HUES64 (cell line): ENCODE data around the gene RAB31.

Experiments used
- H3K27ac ChIP-seq: 2 replicates; pipeline ENCODE4 v1.7.0; 2013; ENCODE audit warnings: low read depth, low read length, inconsistent platforms
- H3K27me3 ChIP-seq: 2 replicates; pipeline ENCODE4 v1.6.1; 2013; ENCODE audit warnings: mild to moderate bottlenecking, low read length; ENCODE audit not compliant: insufficient read depth
- H3K36me3 ChIP-seq: 2 replicates; pipeline ENCODE4 v1.6.1; 2013; ENCODE audit warnings: mild to moderate bottlenecking, low read length; ENCODE audit not compliant: insufficient read depth
- H3K4me1 ChIP-seq: 2 replicates; pipeline ENCODE4 v1.6.1; 2013; ENCODE audit warnings: mild to moderate bottlenecking, low read length, moderate library complexity; ENCODE audit not compliant: insufficient read depth
- H3K4me3 ChIP-seq: 2 replicates; pipeline ENCODE4 v1.5.1; 2013; ENCODE audit warnings: mild to moderate bottlenecking, low read length, moderate library complexity
- H3K9ac ChIP-seq: 2 replicates; pipeline ENCODE4 v1.6.1; 2013; ENCODE audit warnings: mild to moderate bottlenecking, low read depth, low read length
- H3K9me3 ChIP-seq: 2 replicates; pipeline ENCODE4 v1.6.1; 2013; ENCODE audit warnings: low read depth, low read length; ENCODE audit not compliant: insufficient read depth
- WGBS: fragments of 150-250, 120-280 bp; methylation state at CpG from one replicate; pipeline ENCODE4 v1.1.7; 2013; ENCODE audit warnings: missing lambda C conversion rate; 5-methylcytosine and 5-hydroxymethylcytosine counted together

RAB31 gene

DNA sequence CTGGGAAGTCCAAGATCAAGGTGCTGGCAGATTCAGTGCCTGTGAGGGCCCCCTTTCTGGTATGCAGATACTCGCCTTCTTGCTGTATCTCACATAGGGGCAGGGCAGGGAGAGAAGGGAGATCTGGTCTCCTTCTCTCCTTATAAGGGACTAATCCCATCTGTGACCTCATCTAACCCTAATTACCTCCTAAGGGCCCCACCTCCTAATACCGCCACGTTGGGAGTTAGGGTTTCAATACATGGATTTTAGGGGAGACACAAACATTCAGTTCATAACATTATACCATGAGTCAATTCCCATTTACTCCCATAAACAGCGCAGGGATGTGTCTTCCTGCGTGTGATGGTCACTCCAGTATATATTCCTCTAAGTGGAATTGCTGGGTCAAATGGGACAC, 103.9 kb downstream of the RAB31 start:
- Histone ChIP-seq H3K9ac (no peak overlapping the region), H3K36me3 (no peaks in the 10 kb centered on the region)
- WGBS = 43% methylated on average over 5 of the region's 5 CpGs

DNA sequence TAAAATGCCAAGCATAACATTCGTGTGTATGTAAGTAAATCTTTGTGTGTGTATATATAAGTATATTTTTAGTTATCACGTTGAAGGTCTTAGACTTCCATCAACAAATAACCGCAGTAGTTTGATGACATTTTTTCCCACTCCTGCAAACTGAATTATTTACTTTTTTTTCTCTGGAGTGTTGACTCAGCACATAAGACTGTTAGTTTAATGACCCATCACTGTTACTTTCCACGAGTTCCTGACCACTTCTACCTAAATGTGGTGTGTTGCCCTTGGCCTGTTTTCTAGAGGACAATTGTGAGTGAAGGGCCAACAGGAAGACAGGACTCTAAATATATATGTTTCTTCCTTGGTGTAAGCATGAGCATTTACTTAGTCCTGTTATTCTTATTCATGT, 106.3 kb downstream of the RAB31 start:
- Histone ChIP-seq H3K36me3 (0 out of 2 replicates have a peak, but pooled peaks cover 3% of the 10 kb centered on the region), H3K9ac (no peak overlapping the region), H3K4me3 (no peak overlapping the region), H3K4me1 (peaks cover 9% of the 10 kb centered on the region), H3K27me3 (no peaks in the 10 kb centered on the region), H3K9me3 (peaks cover 3% of the 10 kb centered on the region; the same call in 1 of the 2 replicates), H3K27ac (no peak overlapping the region)
- 94% methylated on average over 2 of the region's 4 CpGs for WGBS

More for the DNA sequence above, 103.9 kb downstream of the RAB31 start:
- no peak overlapping the region for H3K4me3 ChIP-seq
- H3K4me1 ChIP-seq = peaks cover 23% of the 10 kb centered on the region
- no peaks in the 10 kb centered on the region for H3K9me3 ChIP-seq
- no peaks in the 10 kb centered on the region for H3K27me3 ChIP-seq
- H3K27ac ChIP-seq = no peak overlapping the region; the same call in 1 of the 2 replicates

DNA sequence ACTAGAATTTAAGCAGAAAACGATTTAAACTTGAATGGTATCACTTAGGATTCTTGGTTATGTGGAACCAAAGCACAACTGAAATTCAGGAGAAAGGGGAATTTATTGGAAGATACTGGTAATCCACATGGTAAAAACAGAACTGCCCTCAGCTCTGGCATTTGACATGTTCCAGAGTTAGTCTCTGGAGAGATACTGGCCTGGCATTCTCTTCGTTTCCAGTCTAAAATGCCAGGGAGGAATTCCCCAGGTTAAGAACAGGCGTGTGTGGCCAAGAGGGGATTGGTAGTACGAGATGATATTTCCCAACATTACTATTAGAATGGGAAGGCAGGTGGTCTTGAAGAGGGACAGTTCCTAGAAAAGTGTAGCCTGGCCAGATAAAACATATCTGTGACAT, 109.2 kb downstream of the RAB31 start:
- no peaks in the 10 kb centered on the region for H3K27me3 ChIP-seq
- H3K27ac ChIP-seq = no peak overlapping the region
- H3K36me3 ChIP-seq = 0 out of 2 replicates have a peak, but pooled peaks cover 3% of the 10 kb centered on the region
- H3K9ac ChIP-seq = no peak overlapping the region
- H3K4me1 ChIP-seq = no peaks in the 10 kb centered on the region
- H3K9me3 ChIP-seq = peaks cover 3% of the 10 kb centered on the region; the same call in 1 of the 2 replicates
- no peak overlapping the region for H3K4me3 ChIP-seq
- 91% methylated on average over 4 of the region's 4 CpGs for WGBS

DNA sequence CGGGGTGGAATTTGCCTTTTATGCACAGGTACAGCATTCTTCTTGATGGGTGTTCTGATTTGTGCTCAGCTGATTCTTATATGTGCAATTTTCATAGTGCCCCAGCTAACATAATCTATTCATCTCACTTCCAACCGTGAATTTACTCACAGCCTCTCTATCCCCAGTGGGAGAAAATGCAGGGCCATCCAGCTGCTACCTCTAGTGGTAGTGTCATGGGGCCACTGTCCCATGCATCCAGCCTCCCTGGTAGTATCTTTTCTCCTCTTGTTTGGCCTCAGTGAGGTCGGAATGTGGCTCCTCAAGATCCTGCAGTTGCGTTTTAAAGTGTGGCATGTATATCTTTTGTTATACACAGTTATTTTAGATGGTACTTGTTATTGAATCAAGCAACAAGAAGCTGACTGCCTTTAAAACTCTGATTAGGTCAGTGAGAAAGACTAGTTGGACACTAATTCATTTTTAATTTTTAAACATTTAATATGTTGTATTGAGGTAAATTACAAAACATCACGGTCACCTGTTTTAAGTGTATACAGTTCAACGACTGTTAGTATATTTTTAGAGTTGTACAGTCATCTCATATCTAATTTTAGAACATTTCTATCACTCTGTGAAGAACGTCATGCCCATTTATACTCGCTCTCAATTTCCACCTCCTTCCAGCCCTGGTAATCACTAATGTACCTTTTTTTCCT, 109.8 kb downstream of the RAB31 start:
- Histone ChIP-seq H3K4me3 (no peak overlapping the region), H3K9me3 (peaks cover 3% of the 10 kb centered on the region; the same call in 1 of the 2 replicates), H3K36me3 (0 out of 2 replicates have a peak, but pooled peaks cover 3% of the 10 kb centered on the region), H3K4me1 (no peaks in the 10 kb centered on the region), H3K27ac (no peak overlapping the region), H3K9ac (no peak overlapping the region), H3K27me3 (no peaks in the 10 kb centered on the region)
- WGBS = 93% methylated on average over 8 of the region's 8 CpGs

DNA sequence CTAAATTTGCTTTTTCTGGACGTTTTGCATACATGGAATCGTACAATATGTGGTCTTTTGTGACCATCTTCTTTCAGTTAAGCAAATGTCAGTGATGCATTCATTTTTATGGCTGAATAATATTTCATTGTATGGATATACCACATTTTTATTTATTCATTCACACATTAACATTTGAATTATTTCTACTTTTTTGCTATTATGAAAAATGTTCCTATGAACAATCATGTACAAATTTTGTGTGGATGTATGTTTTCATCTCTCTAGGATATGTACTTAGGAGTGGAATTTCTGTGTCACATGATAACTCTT, 110.3 kb downstream of the RAB31 start:
- no peak overlapping the region for H3K4me3 ChIP-seq
- 0 out of 2 replicates have a peak, but pooled peaks cover 3% of the 10 kb centered on the region for H3K36me3 ChIP-seq
- no peaks in the 10 kb centered on the region for H3K27me3 ChIP-seq
- peaks cover 3% of the 10 kb centered on the region; the same call in 1 of the 2 replicates for H3K9me3 ChIP-seq
- no peaks in the 10 kb centered on the region for H3K4me1 ChIP-seq
- no peak overlapping the region for H3K9ac ChIP-seq
- 96% methylated on average over 2 of the region's 2 CpGs for WGBS
- H3K27ac ChIP-seq = no peak overlapping the region

DNA sequence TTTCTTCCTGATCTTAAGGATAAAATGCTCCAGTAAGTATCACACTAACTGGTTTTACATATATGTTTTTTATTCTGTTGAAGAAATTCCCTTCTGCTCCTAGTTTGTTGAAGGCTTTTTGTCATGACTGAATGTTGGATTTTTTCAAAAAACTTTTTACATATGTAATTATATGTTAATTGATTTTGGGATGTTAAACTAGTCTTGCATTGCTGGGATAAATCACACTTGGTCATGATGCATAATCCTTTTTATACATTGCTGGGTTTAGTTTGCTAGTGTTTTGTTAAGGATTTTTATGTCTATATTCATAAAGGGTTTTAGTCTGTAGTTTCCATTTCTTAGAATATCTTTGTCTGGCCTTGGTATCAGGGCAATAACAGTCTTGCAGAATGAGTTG, 112.0 kb downstream of the RAB31 start:
- no peak overlapping the region for H3K4me3 ChIP-seq

DNA sequence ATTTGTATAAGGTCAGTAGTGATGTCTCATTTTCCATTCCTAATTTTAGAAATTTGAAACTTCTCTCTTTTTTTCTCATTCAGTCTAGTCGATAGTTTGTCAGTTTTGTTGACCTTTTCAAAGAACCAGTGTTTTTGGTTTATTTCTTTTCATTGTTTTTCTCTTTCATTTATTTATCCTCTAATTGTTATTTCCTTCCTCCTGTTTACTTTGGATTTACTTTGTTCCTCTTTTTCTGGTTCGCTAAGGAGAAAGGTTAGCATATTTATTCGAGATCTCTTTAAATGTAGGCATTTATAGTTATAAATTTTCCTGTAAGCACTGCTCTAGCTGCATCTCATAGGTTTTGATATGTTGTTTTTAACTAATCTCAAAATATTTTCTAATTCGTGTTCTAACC, 112.6 kb downstream of the RAB31 start:
- no CpG with 5 or more reads among the region's 4 CpGs for WGBS
- Histone ChIP-seq H3K27me3 (no peaks in the 10 kb centered on the region), H3K9me3 (peaks cover 3% of the 10 kb centered on the region; the same call in 1 of the 2 replicates), H3K27ac (no peak overlapping the region), H3K4me1 (no peaks in the 10 kb centered on the region), H3K36me3 (0 out of 2 replicates have a peak, but pooled peaks cover 3% of the 10 kb centered on the region), H3K9ac (no peak overlapping the region), H3K4me3 (no peak overlapping the region)

More for the DNA sequence above, 112.0 kb downstream of the RAB31 start:
- H3K36me3 ChIP-seq = 0 out of 2 replicates have a peak, but pooled peaks cover 3% of the 10 kb centered on the region
- H3K27me3 ChIP-seq = no peaks in the 10 kb centered on the region
- H3K27ac ChIP-seq = no peak overlapping the region
- H3K9me3 ChIP-seq = peaks cover 3% of the 10 kb centered on the region; the same call in 1 of the 2 replicates
- H3K4me1 ChIP-seq = no peaks in the 10 kb centered on the region
- H3K9ac ChIP-seq = no peak overlapping the region

DNA sequence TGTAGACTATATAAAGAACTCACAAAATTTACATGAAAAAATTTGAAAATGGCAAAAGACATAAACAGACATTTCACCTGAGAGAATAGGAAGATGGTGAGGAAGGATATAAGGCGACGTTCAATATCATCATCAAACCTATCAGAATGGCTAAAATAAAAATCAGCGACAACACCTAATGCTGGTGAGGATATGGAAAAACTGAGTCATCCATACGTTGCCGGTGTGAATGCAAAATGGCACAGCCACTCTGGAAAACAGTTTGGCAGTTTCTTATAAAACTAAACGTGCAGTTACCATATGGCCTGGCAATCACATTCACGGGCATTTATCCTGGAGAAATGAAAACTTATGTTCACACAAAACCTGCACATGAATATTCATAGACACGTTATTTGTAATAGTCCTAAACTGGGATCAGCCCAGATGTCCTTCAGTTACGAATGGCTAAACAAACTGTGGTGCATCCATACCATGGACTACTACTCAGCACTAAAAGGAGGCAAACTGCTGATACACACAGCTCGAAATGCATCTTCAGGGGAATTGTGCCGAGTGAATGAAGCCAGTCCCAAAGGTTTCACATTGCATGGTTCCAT, 114.6 kb downstream of the RAB31 start:
- Histone ChIP-seq H3K4me1 (no peaks in the 10 kb centered on the region), H3K9ac (no peak overlapping the region), H3K4me3 (no peak overlapping the region), H3K9me3 (peaks cover 3% of the 10 kb centered on the region; the same call in 1 of the 2 replicates), H3K27me3 (no peaks in the 10 kb centered on the region), H3K27ac (no peak overlapping the region), H3K36me3 (0 out of 2 replicates have a peak, but pooled peaks cover 2% of the 10 kb centered on the region)
- WGBS = 96% methylated on average over 9 of the region's 11 CpGs

DNA sequence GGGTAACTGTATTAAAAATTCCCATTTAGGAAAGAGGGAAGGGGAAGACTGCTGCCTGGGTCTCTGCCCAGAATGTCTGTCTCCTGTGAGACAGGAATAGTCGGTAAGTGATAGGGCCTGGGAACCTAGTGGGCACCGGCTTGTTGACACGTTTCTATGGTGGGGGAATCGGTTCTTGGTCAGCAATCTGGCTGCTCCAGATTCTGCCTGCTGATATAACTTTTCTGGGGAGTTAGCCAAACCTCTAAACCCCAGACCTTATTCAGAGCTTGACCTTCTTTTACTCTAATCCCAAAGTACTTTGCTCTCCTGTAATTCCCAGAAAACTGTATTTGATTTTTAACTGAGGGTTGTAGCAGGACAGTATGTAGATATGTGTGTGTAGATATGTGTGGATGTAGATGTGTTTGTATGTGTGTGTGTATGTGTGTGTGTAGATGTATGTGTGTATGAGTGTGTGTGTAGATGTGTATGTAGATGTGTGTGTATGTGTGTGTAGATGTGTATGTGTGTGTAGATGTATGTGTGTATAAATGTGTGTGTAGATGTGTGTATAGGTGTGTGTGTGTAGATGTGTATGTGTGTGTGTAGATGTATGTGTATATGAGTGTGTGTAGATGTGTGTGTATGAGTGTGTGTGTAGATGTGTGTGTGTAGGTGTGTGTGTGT, 115.8 kb downstream of the RAB31 start:
- H3K9me3 ChIP-seq = no peaks in the 10 kb centered on the region
- no peaks in the 10 kb centered on the region for H3K4me1 ChIP-seq
- no peak overlapping the region for H3K27ac ChIP-seq
- no peaks in the 10 kb centered on the region for H3K27me3 ChIP-seq
- 94% methylated on average over 4 of the region's 4 CpGs for WGBS
- H3K36me3 ChIP-seq = no peaks in the 10 kb centered on the region
- H3K4me3 ChIP-seq = no peak overlapping the region
- no peak overlapping the region for H3K9ac ChIP-seq

DNA sequence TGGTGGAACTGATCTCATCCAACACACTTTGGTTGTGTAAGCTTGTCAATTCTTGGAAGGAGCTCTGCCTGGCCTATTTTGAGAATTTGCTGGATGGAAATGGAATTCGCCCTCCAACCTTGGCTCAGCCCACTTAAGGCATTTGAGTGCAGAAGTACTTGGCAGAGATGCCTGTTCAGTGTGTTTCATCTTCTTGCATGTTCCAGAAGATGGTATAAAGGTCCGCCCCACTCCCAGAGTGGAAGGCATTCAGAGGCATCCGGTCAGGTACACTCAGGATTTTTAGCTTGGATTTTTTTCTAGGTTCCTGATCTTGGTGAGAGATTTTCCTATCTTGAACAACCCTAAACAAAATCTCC, 116.4 kb downstream of the RAB31 start:
- no peak overlapping the region for H3K4me3 ChIP-seq
- H3K9me3 ChIP-seq = no peaks in the 10 kb centered on the region
- H3K27ac ChIP-seq = no peak overlapping the region
- H3K36me3 ChIP-seq = no peaks in the 10 kb centered on the region
- no peaks in the 10 kb centered on the region for H3K4me1 ChIP-seq
- no peaks in the 10 kb centered on the region for H3K27me3 ChIP-seq
- 96% methylated on average over 3 of the region's 3 CpGs for WGBS
- H3K9ac ChIP-seq = no peak overlapping the region

DNA sequence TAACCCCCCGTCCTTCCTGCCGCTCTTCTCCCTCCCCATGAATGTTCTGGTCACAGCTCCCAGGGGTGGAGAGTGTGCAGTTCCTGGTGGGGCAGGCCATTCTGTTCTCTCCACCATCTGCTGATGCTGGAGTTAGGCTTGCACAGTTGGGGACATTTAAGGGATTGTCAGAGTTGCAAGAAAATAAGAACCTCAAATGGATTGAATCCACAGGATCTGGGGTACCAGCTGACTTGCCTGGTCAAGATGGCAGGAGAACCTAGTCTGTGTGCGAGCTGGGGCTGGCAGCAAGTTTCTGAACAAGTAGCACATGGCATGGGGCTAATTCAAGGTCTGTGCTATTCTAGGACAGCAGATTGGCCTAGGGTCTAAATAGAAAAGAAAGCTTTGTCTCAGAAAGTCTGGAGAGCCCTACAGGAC, 116.9 kb downstream of the RAB31 start:
- 94% methylated on average over 3 of the region's 3 CpGs for WGBS
- H3K36me3 ChIP-seq = no peaks in the 10 kb centered on the region
- H3K9ac ChIP-seq = no peak overlapping the region
- H3K27me3 ChIP-seq = no peaks in the 10 kb centered on the region
- H3K4me3 ChIP-seq = no peak overlapping the region
- H3K4me1 ChIP-seq = no peaks in the 10 kb centered on the region
- no peaks in the 10 kb centered on the region for H3K9me3 ChIP-seq
- H3K27ac ChIP-seq = no peak overlapping the region
